ENCODE data around the gene ACOXL.
"Not testable (repeated sequence)": the region's sequence is repeated elsewhere in the genome, so short reads cannot be mapped to it uniquely, and the experiment has no call there.

The ACOXL gene

GRCh38 chr2:110940376-110940910, 208.1 kb downstream of the ACOXL start:
- no peak for DNase-seq

DNA sequence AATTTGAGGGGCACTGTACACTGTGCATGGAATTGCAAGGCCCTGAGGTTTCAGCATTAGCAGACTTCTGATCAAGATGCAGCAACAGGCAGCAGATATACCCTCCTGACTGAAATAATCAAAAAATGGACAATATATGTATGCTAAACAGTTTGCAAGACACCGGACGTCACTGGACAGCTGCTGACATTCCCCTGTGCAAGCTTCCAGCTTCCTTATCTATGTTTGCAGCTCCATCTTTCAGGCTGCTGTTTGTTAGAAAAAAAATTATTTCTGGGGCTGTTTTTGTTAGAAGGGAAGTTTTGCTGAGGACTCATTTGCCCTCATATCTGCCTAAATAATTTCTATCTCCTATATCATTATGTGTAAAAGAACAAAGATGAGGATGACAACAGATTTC, 208.9 kb downstream of the ACOXL start:
- no peak for DNase-seq

- DNase-seq = no peak
These were observed 210.8 kb downstream of the ACOXL start for GRCh38 chr2:110943070-110943634.

- DNase-seq = no peak
These were observed 214.5 kb downstream of the ACOXL start for GRCh38 chr2:110946902-110947301.

DNA sequence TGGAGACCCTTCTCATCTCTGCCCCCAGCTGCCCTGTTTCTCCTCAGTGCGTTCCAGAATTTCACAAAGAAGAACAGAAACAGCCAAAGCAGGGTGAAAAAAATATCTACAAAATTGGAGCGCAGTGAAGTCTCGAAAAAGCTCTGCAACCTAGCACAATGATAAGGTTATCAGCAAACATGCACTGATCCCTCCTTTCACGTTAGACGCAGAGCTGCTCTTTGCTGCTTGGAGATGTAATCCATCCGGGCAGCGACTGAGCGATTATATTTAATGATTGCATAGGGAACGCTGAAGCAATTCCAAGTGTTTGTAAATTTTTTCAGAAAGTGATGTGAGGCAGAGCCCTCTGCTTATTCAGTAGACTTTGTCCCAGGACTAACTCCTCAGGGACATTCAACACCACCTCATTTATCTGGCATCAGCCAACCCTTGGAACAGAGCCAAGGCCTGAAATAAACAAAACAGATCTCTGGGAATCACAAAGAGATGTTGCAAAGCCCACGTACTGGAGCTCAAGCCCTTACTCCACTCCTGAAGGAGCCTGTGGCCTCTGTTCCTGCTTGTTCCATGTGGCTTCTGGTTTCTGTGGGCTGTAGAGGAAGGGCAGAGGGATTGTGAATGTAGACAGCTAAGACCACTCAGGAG, 215.8 kb downstream of the ACOXL start:
- no peak for DNase-seq

GRCh38 chr2:110950281-110950680, 217.9 kb downstream of the ACOXL start:
- DNase-seq = no peak

- no peak for DNase-seq
These were observed 222.7 kb downstream of the ACOXL start for GRCh38 chr2:110955045-110955444.

DNA sequence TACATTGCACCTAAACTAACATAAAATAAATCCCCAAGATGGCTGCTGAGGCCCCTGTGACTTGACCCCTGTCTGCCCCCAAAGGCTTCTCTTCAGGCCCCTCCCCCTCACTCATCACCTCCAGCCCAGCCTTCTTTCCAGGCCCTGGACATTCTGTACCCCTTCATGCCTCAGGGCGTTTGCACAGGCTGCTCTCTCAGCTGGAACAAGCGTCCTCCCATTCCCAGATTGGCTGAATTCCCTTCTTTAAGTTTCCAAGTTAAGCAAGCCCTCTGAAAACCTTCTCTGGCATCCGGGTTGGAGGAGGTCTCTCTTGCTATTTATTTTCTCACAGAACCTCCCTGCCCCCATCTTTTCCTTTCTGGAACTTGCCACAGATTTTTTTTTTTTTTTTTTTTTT, 223.2 kb downstream of the ACOXL start:
- DNase-seq = no peak

- DNase-seq = no peak
These were observed 224.9 kb downstream of the ACOXL start for GRCh38 chr2:110957293-110957692.

DNA sequence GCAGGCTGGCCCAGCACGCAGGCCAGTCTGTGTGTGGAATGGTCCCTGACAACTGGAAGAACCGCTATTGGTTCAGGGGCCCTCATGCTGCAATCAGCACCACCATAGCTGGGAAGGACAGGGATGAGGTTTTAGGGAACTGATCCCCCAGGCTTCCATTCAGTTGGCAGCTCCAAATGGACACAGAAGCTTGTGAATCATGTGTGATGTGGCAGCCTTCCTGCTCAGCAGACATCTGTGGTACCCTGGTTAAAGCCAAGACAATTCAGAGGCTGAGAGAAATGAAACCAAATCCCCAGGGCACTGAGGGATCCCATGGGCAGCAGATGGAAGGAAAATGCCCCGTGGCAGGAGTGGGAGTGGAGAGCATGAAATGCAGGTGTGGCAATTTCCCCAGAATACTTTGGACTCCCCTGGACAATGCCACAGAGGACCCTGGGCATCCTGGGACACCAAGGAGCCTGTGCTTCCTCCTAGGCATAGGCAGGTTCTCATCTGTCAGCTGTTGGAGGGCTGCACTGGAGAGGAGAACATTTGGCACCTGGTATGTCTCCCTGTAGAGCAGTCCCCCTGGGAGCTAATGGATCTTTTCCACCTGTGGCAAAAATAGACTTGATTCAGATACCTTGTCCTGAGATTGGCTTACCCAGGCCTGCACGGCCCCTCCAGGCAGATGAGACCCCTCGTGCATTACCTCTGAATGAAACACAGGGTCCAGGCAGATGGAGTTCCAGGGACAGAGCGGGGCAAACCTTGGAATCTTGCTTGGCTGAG, 226.2 kb downstream of the ACOXL start:
- no peak for DNase-seq

DNA sequence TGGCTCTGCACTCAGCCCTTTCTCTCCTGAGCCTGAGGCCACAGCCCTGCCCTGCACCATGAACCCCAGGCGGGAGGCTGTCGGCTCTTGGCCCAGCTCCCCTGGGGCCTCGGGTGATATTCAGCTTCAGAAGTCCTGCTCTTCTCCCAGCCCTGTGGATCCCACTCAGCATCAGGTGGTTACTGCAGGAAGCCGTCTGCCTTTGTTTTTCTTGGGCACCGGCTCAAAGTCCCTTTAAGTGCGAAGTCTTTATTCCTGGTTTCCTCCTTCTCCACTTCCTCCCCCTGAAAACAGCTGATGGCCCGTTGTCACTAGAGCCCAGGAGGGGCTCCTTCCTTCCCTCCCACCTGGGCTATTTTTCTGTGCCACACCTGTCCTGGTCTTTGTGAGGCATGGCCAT, 226.8 kb downstream of the ACOXL start:
- DNase-seq = no peak

GRCh38 chr2:110960281-110960680, 227.9 kb downstream of the ACOXL start:
- no peak for DNase-seq

GRCh38 chr2:110960954-110961353, 228.6 kb downstream of the ACOXL start:
- no peak for DNase-seq

DNA sequence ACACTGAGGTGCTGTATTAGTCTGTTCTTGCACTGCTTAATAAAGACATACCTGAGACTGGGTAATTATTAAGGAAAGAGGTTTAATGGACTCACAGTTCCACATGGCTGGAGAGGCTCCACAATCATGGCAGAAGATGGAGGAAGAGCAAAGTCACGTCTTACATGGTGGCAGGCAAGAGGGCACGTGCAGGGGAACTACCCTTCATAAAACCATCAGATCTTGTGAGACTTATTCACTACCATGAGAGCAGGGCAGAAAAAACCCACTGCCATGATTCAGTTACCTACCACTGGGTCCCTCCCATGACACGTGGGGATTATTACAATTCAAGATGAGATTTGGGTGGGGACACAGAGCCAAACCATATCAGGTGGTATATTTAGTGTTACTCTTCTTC, 229.3 kb downstream of the ACOXL start:
- not testable (repeated sequence) for DNase-seq

GRCh38 chr2:110969696-110970095, 237.3 kb downstream of the ACOXL start:
- DNase-seq = no peak

DNA sequence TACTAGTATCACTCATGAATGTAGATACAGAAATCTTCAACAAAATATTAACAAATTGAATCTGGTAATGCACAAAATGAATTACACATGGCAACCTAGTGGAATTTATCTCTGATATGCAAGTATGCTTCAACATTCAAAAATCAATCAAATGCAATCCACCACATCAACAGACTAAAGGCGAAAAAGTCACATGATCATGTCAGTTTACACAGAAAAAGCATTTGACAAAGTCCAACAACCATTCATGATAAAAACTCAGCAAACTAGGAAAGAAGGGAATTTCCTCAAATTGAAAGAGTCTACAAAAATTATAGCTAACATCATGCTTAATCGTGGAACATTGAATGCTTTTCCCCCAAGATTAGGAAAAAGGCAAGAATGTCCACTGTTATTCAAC, 237.8 kb downstream of the ACOXL start:
- DNase-seq = no peak

GRCh38 chr2:110971811-110972210, 239.4 kb downstream of the ACOXL start:
- DNase-seq = no peak

- DNase-seq = no peak
These were observed 240.9 kb downstream of the ACOXL start for GRCh38 chr2:110973262-110973661.

- no peak for DNase-seq
These were observed 245.0 kb downstream of the ACOXL start for GRCh38 chr2:110977403-110977802.

DNA sequence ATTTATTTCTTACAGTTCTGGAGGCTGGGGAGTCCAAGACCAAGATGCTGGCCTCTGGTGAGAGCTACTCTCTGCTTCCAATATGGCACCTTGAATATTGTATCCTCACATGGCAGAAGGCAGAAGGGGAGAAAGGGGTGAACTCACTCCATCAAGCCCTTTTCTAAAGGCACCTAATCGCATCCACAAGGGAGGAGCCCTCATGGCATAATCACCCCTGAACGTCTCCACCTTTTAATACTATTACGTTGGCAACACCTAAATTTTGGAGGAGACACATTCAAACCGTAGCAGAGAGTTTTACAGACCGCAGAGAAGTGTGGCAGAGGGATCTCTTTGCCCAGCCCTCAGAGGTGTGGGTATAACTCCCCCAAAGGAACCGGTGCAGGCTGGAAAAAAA, 245.8 kb downstream of the ACOXL start:
- DNase-seq = no peak

DNA sequence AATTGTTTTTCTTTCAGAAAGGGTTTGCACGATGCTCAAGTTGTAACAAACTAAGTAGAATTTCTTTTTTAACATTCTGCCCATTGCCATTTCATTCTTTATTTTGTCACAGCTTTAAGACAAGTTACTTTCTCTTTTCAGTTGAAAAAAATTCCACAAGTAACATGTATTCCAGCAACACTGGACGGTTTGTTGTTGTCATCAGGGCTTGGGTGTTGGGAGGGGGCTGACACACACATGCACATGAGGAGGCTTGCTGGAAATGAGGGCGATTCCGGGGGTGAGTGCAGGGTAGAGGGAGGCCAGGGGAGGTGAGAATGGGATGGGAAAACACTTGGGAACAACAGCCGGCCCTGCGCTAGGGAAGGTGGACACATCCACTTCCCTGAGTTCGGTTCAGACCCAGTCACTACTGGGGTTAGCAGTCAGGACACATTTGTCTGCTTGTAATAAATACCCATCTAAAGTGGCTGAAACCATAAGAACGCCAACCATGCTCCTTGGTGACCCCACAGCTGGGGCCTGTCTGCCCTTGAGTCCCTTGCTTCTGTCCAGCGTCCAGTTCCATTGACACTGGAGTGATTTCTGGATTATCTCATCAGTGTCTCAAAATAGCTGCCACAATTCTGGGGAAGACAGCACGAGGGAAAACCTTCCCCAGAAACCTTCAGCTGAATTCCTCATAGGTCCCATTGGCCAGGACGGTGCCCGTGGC, 246.5 kb downstream of the ACOXL start:
- no peak for DNase-seq

DNA sequence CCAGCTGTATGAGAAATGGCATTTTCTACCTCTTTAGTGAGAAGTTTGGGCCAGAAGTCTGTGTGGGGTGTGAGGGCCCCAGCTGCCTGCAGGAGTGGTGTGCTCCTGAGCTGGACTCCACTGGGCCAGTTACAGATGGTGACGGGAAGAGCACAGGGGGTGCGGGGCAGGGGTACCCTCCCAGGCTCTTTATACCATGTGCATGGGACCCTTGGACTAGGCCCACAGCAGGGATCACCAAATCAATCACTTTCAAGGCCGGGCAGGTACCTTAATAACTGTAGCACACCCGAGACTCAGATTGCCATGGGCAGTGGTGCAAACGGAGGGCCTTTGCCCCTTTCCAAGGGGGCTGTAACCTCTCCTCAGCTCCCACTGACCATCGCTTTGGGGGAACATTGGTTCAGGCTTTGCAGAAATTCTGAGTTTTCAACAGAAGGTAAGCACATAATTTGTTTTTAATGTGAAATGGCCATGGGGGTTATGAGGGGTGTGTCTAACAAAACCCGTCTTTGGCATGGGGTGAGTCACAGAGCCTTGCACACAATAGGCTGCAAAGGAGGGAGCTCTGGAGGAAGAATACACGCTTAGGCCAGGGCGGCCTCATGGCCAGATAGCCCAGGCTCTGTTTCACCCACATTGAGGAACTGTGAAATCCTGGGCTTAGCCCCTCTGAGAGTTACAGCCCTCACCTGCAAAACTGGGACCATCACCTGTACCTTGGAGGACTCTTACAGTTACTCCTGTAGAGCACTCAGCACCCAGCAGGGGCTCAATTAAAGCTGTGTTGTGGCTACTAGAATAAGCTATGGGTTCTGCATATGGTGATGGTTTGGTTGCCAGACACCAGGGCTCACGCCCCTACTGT, 247.3 kb downstream of the ACOXL start:
- no peak for DNase-seq

Data from NK-92 treated with Interleukin-12 subunit alpha and Interleukin-12 subunit beta, amount 100 ng/mL, for 24 hours (cell line).